HG03469 (cell line): Measurements from ENCODE around the gene SEC11A.
A peak's percentile ranks its signal among the peaks of the same experiment; 100 is the strongest.
"Not testable (repeated sequence)": the region's sequence is repeated elsewhere in the genome, so short reads cannot be mapped to it uniquely, and the experiment has no call there.

Source experiments
- ATAC-seq: cut with Tn5 transposase; IDR thresholded peaks from one replicate; pipeline ENCODE4 v1.9.1; 2021; ENCODE audit warnings: mild to moderate bottlenecking, moderate library complexity, moderate number of reproducible peaks; ENCODE audit not compliant: unreplicated experiment

Gene SEC11A

GRCh38 chr15:84716036-84716732, at the start of gene SEC11A:
SEC11A (minus strand) TSS chr15:84716139; CDS start chr15:84716075, 64 bp downstream.
- ATAC-seq, result peak; percentile 90

DNA sequence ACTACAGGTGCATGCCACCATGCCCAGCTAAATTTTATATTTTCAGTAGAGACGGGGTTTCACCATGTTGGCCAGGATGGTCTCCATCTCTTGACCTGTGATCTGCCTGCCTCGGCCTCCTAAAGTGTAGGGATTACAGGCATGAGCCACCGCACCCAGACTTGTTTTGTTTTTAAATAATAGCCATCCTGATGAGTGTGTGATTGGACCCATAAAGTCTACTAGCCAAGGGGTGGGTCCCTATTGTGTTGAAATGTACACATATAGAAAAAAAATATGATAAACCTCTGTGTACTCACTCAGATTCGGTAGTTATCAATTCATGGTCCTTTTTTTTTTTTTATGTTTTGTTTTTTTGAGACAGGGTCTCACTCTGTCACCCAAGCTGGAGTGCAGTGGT, 49.7 kb upstream of the SEC11A start:
- ATAC-seq, result no peak

GRCh38 chr15:84764989-84765388, 49.0 kb upstream of the SEC11A start:
- no peak for ATAC-seq

- no peak for ATAC-seq
Measured at GRCh38 chr15:84764585-84764984, 48.6 kb upstream of the SEC11A start.

DNA sequence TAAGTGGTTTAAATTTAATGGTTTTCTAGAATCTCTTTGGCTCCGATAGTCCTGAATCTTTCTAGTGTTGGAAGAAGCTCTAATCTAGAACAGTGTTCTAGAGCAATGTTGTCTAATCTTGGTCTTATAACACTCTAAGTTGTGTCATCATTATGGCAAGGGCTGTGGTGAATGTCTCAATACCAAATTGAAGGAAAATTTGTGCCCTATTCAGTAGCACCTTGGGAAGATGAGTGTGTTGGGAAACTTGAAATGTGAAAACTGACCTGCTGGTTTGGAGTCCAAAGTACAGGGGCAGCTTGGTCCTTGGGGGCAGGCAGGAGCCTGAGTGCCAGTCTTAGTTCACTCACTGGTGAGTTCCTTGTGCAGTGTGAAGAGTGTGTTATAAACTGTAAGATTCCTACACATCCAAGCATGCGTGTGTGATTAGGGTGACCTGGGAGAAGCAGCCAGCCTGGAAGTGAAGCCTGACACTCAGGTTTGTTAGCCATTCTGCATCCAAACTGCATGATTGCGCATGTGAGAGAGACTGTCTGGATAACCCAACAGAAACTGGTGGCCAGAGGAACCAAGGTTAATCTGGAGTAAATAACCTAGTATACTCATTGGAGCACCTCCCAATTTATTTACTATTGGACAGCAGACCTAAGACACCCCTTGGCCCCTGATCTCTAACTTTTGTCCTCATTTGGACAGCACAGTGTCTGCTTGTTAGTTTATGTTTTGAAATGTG, 47.1 kb upstream of the SEC11A start:
- no peak for ATAC-seq

GRCh38 chr15:84761607-84762131, 45.7 kb upstream of the SEC11A start:
- no peak for ATAC-seq

GRCh38 chr15:84760219-84760618, 44.3 kb upstream of the SEC11A start:
- no peak for ATAC-seq

GRCh38 chr15:84759018-84759417, 43.1 kb upstream of the SEC11A start:
- ATAC-seq, result no peak

- no peak for ATAC-seq
Measured at GRCh38 chr15:84755736-84756527, 40.0 kb upstream of the SEC11A start.

- not testable (repeated sequence) for ATAC-seq
Measured at GRCh38 chr15:84754889-84755288, 39.0 kb upstream of the SEC11A start.

- ATAC-seq, result no peak
Measured at GRCh38 chr15:84752700-84753099, 36.8 kb upstream of the SEC11A start.

- ATAC-seq, result no peak
Measured at GRCh38 chr15:84752195-84752594, 36.3 kb upstream of the SEC11A start.

- not testable (repeated sequence) for ATAC-seq
Measured at GRCh38 chr15:84751721-84752120, 35.8 kb upstream of the SEC11A start.

- no peak for ATAC-seq
Measured at GRCh38 chr15:84750583-84751092, 34.7 kb upstream of the SEC11A start.

GRCh38 chr15:84749111-84749991, 33.4 kb upstream of the SEC11A start:
- no peak for ATAC-seq

DNA sequence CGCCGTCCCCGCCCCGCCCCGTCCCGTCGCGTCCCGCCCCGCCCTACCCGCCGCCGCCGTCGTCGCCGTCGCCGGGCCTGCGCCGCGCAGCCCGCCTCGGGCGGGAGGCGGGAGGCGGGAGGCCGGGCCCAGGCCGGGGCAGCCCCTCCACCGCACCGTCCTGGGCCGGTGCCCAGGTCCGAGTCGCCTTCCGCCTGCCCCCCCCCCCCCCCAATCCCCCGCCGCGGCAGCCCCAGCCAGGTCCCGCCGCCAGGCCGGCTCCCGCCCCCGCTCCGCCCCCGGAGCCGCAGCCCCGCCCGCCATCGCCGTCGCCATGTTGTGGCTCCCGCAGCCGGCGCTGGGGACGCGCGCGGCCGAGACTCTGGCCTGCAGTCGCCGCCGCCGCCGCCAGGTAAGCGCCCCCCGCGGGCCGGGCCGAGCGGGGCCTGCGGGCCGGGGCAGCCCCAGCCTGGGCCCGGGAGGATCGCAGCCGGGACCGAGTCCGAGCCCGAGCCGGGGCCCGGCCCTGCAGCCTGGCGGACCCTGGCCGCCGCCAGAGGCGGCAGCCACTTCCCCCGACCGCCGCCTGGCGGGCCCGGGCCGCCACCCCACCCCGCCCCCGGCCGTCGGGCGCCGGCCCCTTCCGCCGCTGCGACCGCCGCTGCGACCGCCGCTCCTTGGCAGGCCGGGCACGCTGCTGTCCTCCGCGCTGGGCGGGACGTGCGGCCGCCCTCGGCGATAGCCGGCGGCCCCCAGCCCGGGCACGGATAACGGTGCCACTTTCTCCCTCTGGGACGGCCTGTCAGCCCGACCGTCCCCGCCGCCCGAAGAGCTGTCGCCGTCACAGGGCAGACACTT, 32.6 kb upstream of the SEC11A start, which contains the start of gene ZNF592:
Gene ZNF592, plus strand, starts transcription at position 319 of the 837 bp plus-strand sequence. CDS start 34,084 bp downstream, outside the sequence.
- ATAC-seq, result peak; percentile 30

DNA sequence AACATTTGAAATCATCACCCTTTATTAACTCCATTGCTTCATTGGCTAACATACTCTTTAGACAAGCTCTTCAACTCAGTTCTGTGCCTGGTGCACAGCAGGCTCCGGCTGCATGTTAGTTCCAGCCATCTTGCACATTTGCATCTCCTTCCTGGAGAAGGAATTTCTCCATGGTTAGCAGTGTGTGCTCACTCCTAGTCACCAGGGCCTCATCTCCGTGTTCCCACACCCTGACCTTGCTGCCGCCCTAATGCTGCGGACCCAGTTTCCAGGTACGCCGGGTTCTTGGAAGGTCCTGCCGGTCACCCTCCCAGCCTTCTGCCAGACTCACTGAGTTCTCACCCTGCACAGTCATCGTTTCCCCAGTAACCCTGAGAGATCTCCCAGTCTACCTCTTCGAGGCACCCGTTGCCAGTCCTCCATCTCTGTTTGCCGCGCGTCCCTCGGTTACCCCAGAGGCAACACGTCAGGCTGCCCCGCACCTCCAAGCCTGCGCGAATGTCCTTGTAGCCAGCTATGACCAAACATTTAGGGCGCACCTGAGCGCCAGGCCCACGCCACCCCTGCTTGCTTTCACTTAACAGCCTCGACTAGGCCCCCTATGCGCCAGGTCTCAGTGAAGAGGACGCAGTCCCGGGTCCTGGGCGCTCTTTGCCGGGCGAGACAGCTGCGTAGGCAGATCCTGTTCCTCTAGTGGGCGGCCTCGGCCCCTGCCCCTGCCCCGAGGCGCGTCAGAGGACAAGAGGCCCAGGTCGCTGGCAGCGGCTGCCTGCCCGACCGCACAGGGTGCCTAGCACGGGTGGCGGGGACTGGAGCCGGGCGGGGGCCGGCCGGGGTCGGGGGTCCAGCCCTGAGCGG, 31.7 kb upstream of the SEC11A start:
- ATAC-seq, result peak; percentile 39

DNA sequence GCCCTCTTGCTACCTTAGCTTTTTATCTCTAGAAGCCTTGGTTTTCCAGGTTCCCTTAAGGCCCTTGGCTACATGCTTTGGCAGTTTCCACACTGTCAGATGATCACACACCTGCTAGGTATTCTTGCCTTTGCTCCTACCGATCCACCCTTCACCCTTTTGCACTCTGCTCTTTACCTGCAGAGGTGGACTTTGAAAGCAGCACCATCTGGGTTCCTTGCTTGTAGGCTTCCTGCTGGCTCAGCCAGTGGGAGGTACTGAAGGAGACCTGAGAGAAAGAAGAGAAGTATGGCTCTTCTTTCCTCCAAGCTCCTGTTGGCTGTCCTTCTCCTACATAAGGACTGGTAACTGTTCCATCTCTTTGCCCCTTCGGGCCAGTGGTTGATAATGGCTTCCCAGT, 25.2 kb upstream of the SEC11A start:
- no peak for ATAC-seq
